KG1 (cell line): ENCODE measurements around the gene RBM19.
"Not testable (repeated sequence)": the region's sequence is repeated elsewhere in the genome, so short reads cannot be mapped to it uniquely, and the experiment has no call there.

Experiments used
- DNase-seq: peaks from one replicate; lab custom pipeline; 2025; lab: John Stamatoyannopoulos, UW

Gene RBM19

GRCh38 chr12:113929312-113929989 lies 36.7 kb downstream of the RBM19 start:
- DNase-seq, result no peak

DNA sequence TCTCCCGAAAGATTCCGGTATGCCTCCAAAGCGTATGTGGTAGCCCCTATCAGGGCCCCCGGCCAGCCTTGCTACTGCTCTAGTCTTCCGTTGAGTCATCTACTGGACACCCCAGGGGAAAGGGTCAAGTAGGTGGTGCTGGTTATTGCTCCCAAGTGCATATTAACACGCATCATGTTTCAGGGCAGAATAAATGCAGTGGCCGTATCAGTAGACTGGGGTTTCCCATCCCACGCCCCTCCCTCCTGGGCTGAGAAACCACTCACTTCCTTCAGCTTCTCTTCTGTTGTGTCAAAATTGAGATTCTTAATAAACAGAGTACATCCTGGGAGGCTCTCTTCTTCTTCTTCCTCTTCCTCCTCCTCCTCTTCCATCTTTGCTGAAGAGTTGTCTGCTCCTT lies 39.3 kb downstream of the RBM19 start:
- DNase-seq, result no peak

DNA sequence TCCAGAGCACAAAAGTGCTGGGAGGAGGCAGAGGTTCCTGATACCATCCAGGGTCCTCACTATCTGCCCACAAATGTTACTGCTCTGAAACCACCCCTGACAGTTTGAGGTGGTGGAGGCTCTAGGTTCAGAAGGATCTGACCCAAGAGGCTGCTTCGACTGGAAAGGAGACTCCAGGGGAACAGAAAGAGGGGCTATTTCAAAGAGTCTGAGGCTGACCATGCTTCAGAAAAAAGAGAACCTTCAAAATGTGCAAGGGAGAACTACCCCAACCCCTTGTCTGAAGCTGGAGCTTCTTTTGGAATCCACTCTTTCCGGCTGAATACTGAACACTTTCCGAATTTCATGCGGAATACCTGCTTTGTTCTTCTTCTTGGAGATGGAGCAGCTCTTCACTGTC lies 41.8 kb downstream of the RBM19 start:
- DNase-seq, result no peak

GRCh38 chr12:113923251-113923650 lies 42.9 kb downstream of the RBM19 start:
- DNase-seq, result no peak

- no peak for DNase-seq
Observed at GRCh38 chr12:113921430-113921829, 44.7 kb downstream of the RBM19 start.

- no peak for DNase-seq
Observed at GRCh38 chr12:113919791-113920190, 46.3 kb downstream of the RBM19 start.

GRCh38 chr12:113918306-113918705 lies 47.8 kb downstream of the RBM19 start:
- no peak for DNase-seq

DNA sequence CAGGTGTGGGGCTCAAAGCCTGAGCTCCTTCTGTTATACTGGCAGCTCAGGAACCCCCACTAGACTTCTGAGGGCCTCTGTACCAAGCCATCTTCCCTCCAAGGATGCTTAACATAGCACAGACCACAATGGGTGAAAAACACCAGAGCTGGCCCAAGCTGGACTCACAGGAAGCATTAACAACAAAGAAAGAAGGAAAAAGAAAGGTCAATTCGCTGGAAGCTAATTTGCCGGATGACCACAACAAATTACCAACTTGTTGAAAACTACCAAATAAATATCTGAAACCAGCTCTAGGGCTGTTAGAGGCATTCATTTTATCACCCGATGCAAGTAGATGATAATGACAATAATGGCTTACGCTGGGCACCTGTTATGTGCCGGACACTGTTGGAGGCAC lies 48.7 kb downstream of the RBM19 start:
- DNase-seq, result no peak

DNA sequence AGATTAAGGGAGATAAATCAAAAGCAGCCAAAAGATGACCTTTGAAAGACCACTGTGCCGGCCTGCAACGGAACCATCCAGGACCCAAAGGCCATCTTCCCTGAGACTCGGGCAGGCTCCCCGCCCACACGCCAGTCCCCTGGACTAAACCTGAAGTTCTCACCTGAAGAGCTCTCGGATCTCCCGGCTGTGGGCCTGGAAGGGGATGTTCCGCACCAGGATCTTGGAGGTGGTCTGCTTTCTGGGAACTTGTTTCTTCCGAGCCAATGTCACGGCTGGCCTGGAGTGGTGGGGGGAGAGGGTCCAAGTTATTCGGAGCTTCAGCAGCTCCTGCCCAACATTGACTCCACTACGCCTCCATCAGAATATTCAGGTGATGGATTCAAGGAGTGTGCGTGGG lies 51.3 kb downstream of the RBM19 start:
- DNase-seq, result no peak

DNA sequence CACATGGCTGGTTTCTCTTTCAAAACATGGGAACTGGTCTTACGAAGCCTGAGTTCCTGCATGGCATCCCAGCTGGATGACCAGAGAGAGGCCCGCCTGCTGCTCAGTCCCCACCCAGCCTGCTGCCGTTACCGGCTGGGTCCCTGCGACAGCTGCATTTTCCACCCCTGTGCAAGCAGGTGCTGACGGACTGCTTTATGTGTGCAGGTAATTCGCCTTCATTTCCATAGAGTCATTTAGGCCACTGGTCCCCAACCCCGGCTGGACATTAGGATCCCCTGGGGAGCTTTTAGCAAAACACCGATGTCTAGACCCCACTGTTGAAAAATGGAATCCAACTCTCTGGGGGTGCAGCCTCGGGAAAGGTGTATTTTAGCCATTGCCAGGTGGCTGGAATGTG lies 51.9 kb downstream of the RBM19 start:
- DNase-seq, result no peak

DNA sequence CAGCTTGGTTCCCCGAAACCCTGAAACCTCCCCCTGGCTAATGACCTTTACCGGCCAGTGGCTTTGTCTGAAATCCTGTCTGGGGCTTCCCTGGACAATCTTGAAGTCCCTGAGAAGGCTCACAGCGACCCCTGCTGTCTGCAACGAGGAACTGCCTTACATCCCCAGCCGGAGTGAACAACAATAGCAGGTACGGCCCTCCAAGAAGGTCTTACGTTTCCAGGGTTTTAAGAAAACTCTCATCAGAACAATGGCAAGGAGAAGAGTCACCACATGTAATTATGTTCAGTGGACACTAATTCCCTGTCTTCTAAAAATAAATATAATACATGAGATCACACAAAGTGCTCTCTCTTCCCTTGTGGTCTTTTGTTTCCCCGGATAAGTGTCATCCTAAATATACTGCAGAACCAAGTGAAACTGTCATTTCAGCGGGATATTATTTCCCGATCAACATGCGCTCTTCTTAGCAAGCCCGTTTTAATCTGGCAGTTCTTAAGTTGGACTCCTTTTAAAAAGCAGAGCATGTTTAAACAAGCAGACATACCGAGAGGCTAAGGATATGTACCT lies 53.3 kb downstream of the RBM19 start:
- DNase-seq, result peak; percentile 12

GRCh38 chr12:113911971-113912759 lies 54.0 kb downstream of the RBM19 start:
- no peak for DNase-seq

- DNase-seq, result no peak
Observed at GRCh38 chr12:113910751-113911272, 55.3 kb downstream of the RBM19 start.

DNA sequence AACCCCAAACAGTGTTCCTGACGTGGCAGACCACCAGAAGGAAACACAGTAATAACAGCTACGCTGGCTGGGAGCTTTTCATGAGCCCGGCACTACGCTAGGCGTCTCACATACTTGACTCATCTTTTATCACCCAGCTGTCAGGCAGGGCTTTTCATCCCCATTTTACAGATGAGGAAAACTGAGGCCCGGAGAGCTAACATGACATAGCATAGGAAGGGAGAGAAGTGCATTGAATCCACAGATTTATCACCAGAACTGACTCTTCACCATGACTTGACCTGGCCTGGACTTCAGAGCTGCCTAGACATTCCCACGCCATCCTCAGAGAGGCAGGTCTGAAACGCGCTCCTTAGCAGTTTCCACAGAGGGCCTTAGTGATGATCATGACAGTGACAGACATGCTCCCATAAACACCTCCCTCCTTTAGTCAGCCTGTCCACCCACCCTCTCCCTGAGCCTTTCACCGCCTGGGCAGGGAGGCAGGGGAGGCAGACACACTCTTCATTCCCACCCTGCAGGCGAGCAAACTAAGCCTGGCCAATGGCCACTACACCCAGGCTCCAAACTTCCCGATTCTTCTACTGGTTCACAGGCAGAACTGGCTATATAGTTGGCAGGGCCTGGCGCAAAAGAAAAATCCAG lies 56.2 kb downstream of the RBM19 start:
- no peak for DNase-seq

GRCh38 chr12:113908584-113909100 lies 57.5 kb downstream of the RBM19 start:
- DNase-seq, result no peak

DNA sequence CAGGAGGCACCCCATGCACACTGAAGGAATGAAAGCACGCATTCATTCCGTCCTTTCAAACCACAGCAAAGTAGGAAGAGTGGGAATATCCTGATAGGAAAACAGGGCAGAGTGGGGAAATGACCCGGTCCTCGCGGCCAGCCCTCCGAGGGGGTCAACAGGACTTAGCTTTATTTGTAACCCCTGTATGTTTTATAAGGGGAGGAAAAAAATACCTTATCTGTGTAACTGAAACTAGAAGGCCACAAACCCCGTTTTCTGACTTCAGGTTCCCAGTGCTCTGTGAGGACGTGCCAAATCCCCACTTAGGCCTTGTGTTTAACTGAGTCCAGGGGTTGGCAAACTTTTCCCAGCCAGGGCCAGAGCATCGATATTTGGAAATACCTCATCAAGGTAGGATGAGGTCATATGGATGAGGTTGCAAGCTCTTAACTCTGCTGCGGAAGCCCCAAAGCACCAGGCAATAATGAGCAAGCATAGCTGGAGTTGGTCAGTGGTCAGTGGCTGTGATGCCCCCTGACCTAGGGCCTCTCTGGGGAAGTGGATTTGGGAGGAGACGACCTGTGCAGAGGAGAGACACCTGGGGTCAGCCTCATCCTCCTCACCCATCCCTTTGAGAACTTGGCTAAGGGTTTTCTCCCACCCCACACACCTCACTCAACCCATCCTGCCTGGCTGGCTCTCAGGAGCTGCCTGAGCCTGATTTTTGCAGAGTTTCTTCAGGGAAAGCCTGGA lies 58.5 kb downstream of the RBM19 start:
- no peak for DNase-seq

- no peak for DNase-seq
Observed at GRCh38 chr12:113906411-113907200, 59.5 kb downstream of the RBM19 start.

GRCh38 chr12:113905829-113906228 lies 60.3 kb downstream of the RBM19 start:
- DNase-seq, result no peak

DNA sequence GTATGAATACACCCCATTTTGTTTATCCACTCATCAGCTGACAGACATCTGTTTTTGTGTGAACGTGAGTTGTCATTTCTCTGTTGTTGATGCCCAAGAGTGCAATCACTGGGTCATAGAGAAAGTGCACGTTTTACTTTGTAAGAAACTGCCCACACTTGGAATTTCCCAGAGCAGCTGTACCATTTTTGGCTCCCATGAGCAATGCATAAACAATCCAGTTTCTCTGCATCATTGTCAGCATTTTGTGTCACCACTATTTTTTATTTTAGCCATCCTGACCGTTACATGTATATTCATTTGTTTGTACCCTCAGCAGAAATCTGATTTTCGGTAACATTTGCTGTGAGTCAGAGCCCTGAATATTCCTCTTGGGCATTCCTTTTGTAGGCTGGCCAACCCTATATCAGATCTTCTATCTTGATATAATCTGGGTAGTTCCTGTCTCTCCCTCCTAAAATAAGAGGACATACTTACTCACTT lies 62.7 kb downstream of the RBM19 start:
- DNase-seq, result no peak

GRCh38 chr12:113901319-113901718 lies 64.8 kb downstream of the RBM19 start:
- DNase-seq, result not testable (repeated sequence)

DNA sequence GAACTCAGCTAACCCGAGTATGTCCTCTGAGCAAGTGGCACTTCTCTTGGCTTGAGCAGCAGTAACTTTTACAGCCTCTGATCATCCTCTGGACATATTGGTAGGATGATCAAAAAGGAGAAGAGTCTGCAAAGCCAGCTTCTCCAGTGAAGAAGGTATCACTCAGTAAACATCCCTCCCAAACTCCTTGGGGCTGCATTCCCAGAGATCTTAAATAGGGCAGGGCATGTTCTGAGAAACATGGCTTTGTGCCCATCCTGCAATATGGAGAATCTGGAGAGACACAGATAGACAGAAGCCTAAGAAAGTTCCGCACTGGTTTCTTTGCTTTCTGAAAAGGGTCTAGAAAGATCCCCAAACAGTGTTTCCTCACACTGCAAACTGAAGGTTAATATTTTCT lies 65.4 kb downstream of the RBM19 start:
- no peak for DNase-seq
